Measurements from ENCODE around the gene CD300H.

- no peak for TF ChIP-seq POLR2A (IDR thresholded peaks at IDR 0.05; ENCODE audit: low read depth)
- no peak for TF ChIP-seq CTCF (IDR thresholded peaks at IDR 0.05)
- no peak for TF ChIP-seq EP300 (IDR thresholded peaks at IDR 0.05)
Measured at GRCh38 chr17:74544991-74545842, 22.1 kb downstream of the CD300H start.
